Mucosa of stomach (tissue), 1 donor: ENCODE results near the gene PRKN.

Experiments
- H3K27me3 ChIP-seq: one replicate; pipeline ENCODE4 v1.7.0; 2013; ENCODE audit warnings: mild to moderate bottlenecking, low read length; ENCODE audit not compliant: control insufficient read depth, insufficient read depth
- H3K36me3 ChIP-seq: one replicate; pipeline ENCODE4 v1.7.0; 2013; ENCODE audit warnings: low read length; ENCODE audit not compliant: control insufficient read depth, insufficient read depth
- H3K4me1 ChIP-seq: one replicate; pipeline ENCODE4 v1.7.0; 2013; ENCODE audit warnings: mild to moderate bottlenecking, low read length; ENCODE audit not compliant: control insufficient read depth, insufficient read depth
- H3K4me3 ChIP-seq: one replicate; pipeline ENCODE4 v1.7.0; 2013; ENCODE audit warnings: low read length
- H3K9ac ChIP-seq: one replicate; pipeline ENCODE4 v1.7.0; 2013; ENCODE audit warnings: mild to moderate bottlenecking, low read length, moderate library complexity
- H3K9me3 ChIP-seq: one replicate; pipeline ENCODE4 v1.7.0; 2013; ENCODE audit warnings: mild to moderate bottlenecking, low read length, moderate library complexity; ENCODE audit not compliant: control insufficient read depth
- donor health status: Pancreatic carcinoma.

The PRKN gene

GRCh38 chr6:162471842-162472241 is 255.7 kb downstream of the PRKN start:
- H3K9ac ChIP-seq, result no peak overlapping the region
- H3K4me3 ChIP-seq, result no peak overlapping the region
- no peaks in the 10 kb centered on the region for H3K36me3 ChIP-seq
- H3K4me1 ChIP-seq, result no peaks in the 10 kb centered on the region
- H3K9me3 ChIP-seq, result no peaks in the 10 kb centered on the region
- H3K27me3 ChIP-seq, result no peaks in the 10 kb centered on the region

GRCh38 chr6:162468326-162468725 is 259.2 kb downstream of the PRKN start:
- H3K27me3 ChIP-seq, result no peaks in the 10 kb centered on the region
- H3K36me3 ChIP-seq, result no peaks in the 10 kb centered on the region
- no peaks in the 10 kb centered on the region for H3K9me3 ChIP-seq
- no peak overlapping the region for H3K4me3 ChIP-seq
- no peak overlapping the region for H3K9ac ChIP-seq
- no peaks in the 10 kb centered on the region for H3K4me1 ChIP-seq

DNA sequence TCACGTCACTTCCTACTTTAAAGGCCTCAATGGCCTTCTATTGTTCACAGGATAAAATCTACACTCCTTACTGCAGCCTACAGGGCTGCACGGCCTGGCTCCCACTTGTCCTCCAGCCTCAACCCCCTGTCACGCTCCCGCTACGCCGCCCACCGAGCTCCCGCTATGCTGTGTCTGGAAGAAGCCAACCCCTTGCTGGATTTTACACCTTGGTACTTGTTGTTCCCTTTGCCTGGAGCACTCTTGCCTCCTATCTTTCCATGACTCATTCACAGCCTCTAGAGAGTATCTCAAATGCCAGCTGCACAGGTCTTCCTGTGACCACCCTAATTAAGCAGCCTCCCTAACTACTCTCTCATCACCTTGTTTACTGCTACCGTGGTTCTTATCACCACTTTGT is 259.9 kb downstream of the PRKN start:
- no peaks in the 10 kb centered on the region for H3K9me3 ChIP-seq
- H3K27me3 ChIP-seq, result no peaks in the 10 kb centered on the region
- no peak overlapping the region for H3K9ac ChIP-seq
- H3K36me3 ChIP-seq, result no peaks in the 10 kb centered on the region
- no peak overlapping the region for H3K4me3 ChIP-seq
- no peaks in the 10 kb centered on the region for H3K4me1 ChIP-seq

DNA sequence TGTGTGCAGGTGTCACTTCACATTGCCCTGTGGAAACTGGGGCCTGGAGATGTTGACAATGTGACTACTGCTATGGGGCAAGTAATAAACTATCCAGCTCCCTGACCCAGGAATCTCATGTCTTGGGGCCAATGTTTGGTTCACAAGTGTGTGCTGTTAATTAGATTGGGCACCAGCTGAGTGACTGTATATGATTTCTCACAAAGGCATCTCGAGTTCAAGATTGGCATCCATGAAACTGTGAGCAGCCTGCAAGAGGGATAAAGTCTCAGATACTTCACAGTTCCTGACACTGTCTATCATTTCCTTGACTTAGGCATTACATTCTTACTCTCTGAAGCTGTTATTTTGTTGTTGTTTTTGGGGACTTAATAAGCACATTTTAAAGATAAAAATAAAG is 264.0 kb downstream of the PRKN start:
- Histone ChIP-seq H3K27me3 (no peaks in the 10 kb centered on the region), H3K4me1 (no peaks in the 10 kb centered on the region), H3K9me3 (no peaks in the 10 kb centered on the region), H3K4me3 (no peak overlapping the region), H3K36me3 (no peaks in the 10 kb centered on the region), H3K9ac (no peak overlapping the region)

DNA sequence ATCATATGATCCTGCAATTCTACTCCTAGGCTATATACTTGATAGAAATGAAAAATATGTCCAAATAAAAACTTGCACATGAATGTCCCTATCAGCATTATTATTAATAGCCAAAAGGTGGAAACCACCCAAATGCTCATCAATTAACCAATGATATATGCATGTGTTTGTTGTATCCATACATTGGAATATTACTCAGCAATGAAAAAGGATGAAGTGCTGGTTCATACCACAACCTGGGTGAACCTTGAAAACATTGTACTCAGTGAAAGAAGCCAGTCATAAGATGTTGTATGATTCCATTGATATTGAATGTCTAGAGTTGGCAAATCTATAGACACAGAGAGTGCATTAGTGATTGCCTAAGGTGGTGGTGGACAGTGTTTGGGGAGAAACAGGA is 267.6 kb downstream of the PRKN start:
- Histone ChIP-seq H3K4me3 (no peak overlapping the region), H3K36me3 (no peaks in the 10 kb centered on the region), H3K9me3 (no peaks in the 10 kb centered on the region), H3K9ac (no peak overlapping the region), H3K27me3 (no peaks in the 10 kb centered on the region), H3K4me1 (no peaks in the 10 kb centered on the region)

GRCh38 chr6:162450358-162450757 is 277.2 kb downstream of the PRKN start:
- Histone ChIP-seq H3K4me1 (no peaks in the 10 kb centered on the region), H3K27me3 (no peaks in the 10 kb centered on the region), H3K9me3 (no peaks in the 10 kb centered on the region), H3K4me3 (no peak overlapping the region), H3K9ac (no peak overlapping the region), H3K36me3 (no peaks in the 10 kb centered on the region)

DNA sequence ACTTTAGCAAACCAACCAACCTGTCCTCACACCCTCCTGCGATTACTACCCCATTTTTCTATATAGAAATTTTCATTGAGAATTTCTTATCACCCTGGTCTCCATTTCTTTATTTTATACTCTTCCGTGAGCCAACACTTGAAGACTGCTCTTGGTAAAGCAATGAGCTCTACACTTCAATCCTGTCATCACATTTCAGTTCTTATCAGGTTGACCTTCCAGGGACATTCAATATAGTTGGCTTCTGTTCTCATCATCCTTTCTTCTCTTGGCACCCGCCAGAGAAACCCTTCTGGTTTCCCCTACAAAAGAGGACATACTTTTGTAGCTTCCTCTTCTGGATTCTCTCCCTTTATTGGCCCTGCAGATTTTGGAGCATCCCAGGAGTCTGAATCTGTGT is 279.3 kb downstream of the PRKN start:
- no peaks in the 10 kb centered on the region for H3K27me3 ChIP-seq
- no peak overlapping the region for H3K4me3 ChIP-seq
- no peaks in the 10 kb centered on the region for H3K9me3 ChIP-seq
- H3K36me3 ChIP-seq, result no peaks in the 10 kb centered on the region
- no peaks in the 10 kb centered on the region for H3K4me1 ChIP-seq
- no peak overlapping the region for H3K9ac ChIP-seq

DNA sequence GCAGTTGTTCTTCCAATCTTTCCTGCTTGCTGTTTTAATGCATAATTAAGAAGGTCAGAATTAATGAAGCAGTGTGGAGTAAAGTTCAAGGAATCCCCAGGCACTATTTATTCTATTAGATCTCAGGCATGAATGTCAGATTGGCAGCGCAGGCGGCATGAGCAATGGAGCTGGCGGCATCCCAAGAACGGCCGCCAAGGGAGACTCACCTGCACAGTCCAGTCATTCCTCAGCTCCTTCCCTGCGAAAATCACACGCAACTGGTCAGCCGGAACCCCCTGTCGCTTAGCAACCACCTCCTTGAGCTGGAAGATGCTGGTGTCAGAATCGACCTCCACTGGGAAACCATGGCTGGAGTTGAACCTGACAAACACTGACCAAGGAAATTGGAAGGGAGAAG is 284.5 kb downstream of the PRKN start:
- no peaks in the 10 kb centered on the region for H3K9me3 ChIP-seq
- H3K36me3 ChIP-seq, result no peaks in the 10 kb centered on the region
- no peaks in the 10 kb centered on the region for H3K4me1 ChIP-seq
- H3K9ac ChIP-seq, result no peak overlapping the region
- H3K4me3 ChIP-seq, result no peak overlapping the region
- H3K27me3 ChIP-seq, result no peaks in the 10 kb centered on the region

- Histone ChIP-seq H3K27me3 (no peaks in the 10 kb centered on the region), H3K36me3 (no peaks in the 10 kb centered on the region), H3K9ac (no peak overlapping the region)
These were observed 284.9 kb downstream of the PRKN start for GRCh38 chr6:162442687-162443086.

DNA sequence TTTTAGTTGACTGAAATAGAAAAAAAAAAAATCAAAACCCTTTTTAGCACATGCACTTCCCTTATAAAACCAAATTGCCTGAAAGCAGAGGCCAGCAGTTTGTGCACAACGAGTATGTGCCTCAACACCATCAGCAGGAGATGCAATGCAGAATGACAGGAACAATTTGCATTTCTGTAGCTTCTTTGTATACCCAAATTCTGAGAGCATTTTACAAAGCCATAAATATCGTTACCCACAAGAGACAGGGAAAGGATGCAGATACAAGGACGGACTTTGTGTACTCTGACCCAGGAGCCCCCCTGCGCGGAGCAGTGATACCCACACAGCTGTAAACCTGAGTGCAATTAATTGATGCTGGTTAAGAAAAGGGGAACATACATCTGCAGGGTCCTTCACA is 285.6 kb downstream of the PRKN start:
- no peak overlapping the region for H3K9ac ChIP-seq
- no peaks in the 10 kb centered on the region for H3K4me1 ChIP-seq
- no peaks in the 10 kb centered on the region for H3K36me3 ChIP-seq
- no peaks in the 10 kb centered on the region for H3K9me3 ChIP-seq
- H3K4me3 ChIP-seq, result no peak overlapping the region
- no peaks in the 10 kb centered on the region for H3K27me3 ChIP-seq

More at GRCh38 chr6:162442687-162443086, 284.9 kb downstream of the PRKN start:
- no peaks in the 10 kb centered on the region for H3K9me3 ChIP-seq
- H3K4me3 ChIP-seq, result no peak overlapping the region
- H3K4me1 ChIP-seq, result no peaks in the 10 kb centered on the region

DNA sequence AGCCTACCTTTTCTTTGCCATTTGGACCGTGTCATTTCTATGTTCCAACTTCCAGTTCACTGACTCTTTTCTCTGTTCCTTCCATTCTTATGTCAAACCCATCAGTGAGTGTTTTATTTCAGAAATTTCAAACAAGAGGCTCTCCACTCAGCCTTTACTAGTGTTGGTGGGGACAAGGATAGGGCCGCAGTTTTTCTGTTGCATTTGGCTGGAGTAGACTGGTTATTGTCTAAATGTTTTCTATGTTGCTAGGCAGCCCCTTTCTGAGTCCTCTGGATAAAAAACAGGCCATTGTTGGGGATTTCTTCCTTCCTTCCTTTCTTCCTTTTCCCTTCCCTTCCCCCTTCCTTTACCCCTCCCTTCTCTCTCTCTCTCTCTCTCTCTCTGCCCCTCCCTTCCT is 288.6 kb downstream of the PRKN start:
- Histone ChIP-seq H3K4me3 (no peak overlapping the region), H3K9me3 (no peaks in the 10 kb centered on the region), H3K4me1 (no peaks in the 10 kb centered on the region), H3K36me3 (no peaks in the 10 kb centered on the region), H3K9ac (no peak overlapping the region), H3K27me3 (no peaks in the 10 kb centered on the region)

GRCh38 chr6:162435071-162435470 is 292.5 kb downstream of the PRKN start:
- Histone ChIP-seq H3K4me3 (no peak overlapping the region), H3K4me1 (no peaks in the 10 kb centered on the region), H3K9ac (no peak overlapping the region), H3K27me3 (no peaks in the 10 kb centered on the region), H3K36me3 (no peaks in the 10 kb centered on the region), H3K9me3 (no peaks in the 10 kb centered on the region)

- no peak overlapping the region for H3K9ac ChIP-seq
- H3K9me3 ChIP-seq, result no peaks in the 10 kb centered on the region
- H3K27me3 ChIP-seq, result no peaks in the 10 kb centered on the region
- no peaks in the 10 kb centered on the region for H3K4me1 ChIP-seq
- H3K4me3 ChIP-seq, result no peak overlapping the region
- no peaks in the 10 kb centered on the region for H3K36me3 ChIP-seq
These were observed 306.6 kb downstream of the PRKN start for GRCh38 chr6:162421004-162421403.
